Measurements from ENCODE around the gene AMH.

GRCh38 chr19:2266183-2266993 lies 17.3 kb downstream of the AMH start:
- no peak for TF ChIP-seq TCF7 (CRISPR knock-in tag; IDR thresholded peaks at IDR 0.05; ENCODE audit: low read depth)
- no peak for TF ChIP-seq ZNF138 (CRISPR knock-in tag; conservative IDR thresholded peaks at IDR 0.05)
- TF ChIP-seq CTCF (IDR thresholded peaks at IDR 0.05) = no peak
- no peak for TF ChIP-seq CREB1 (CRISPR knock-in tag; IDR thresholded peaks at IDR 0.05)
- TF ChIP-seq E2F4 (CRISPR knock-in tag; IDR thresholded peaks at IDR 0.05; ENCODE audit: borderline replicate concordance, low read depth) = no peak

All from WTC11 (cell line).